D721Med (cell line): ENCODE results near the gene USP40.

Source experiments
- DNase-seq: peaks from one replicate; pipeline ENCODE4 v3.0.0; 2011; ENCODE audit warnings: low spot score; ENCODE audit not compliant: insufficient read length
- FAIRE-seq: peaks from 2 replicates; lab custom pipeline; 2011; peaks lifted over from hg19 to GRCh38; lab: Jason Lieb, UNC
- TF ChIP-seq, protein P1 (sequence below): IDR thresholded peaks from 2 replicates; pipeline ENCODE4 v1.5.1; 2012; ENCODE audit warnings: mild to moderate bottlenecking, control low read depth; ENCODE audit not compliant: insufficient read depth; ENCODE audit errors: missing control alignments

Gene USP40

DNA sequence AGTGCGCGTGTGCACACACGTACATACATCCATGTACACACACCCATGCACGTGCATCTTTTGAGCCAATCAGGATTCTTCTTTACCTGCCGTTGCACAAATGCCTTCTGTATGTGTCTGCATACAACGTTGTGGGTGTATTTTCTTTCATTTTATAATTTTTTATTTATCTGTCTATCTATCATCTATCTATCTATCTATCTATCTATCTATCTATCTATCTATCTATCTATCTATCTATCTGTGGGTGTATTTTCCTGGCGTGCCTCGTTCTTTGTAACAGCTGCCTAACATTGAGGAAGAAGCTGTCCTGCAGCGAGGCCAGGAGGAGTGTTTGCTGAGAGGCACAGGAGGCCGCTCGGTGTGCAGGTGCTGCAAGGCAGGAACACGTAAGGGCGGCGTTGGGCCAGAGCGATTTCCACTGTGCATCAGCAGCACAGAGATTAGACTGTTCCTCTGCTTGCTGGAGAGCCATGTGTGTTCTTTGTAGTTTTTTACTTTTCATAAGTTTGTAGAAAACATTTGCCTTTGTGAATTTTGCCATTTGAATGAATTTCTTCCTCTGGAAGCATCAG is 127.9 kb downstream of the USP40 start:
- TF ChIP-seq, protein P1, sequence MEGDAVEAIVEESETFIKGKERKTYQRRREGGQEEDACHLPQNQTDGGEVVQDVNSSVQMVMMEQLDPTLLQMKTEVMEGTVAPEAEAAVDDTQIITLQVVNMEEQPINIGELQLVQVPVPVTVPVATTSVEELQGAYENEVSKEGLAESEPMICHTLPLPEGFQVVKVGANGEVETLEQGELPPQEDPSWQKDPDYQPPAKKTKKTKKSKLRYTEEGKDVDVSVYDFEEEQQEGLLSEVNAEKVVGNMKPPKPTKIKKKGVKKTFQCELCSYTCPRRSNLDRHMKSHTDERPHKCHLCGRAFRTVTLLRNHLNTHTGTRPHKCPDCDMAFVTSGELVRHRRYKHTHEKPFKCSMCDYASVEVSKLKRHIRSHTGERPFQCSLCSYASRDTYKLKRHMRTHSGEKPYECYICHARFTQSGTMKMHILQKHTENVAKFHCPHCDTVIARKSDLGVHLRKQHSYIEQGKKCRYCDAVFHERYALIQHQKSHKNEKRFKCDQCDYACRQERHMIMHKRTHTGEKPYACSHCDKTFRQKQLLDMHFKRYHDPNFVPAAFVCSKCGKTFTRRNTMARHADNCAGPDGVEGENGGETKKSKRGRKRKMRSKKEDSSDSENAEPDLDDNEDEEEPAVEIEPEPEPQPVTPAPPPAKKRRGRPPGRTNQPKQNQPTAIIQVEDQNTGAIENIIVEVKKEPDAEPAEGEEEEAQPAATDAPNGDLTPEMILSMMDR, result no peak
- DNase-seq, result no peak
- no peak for FAIRE-seq

DNA sequence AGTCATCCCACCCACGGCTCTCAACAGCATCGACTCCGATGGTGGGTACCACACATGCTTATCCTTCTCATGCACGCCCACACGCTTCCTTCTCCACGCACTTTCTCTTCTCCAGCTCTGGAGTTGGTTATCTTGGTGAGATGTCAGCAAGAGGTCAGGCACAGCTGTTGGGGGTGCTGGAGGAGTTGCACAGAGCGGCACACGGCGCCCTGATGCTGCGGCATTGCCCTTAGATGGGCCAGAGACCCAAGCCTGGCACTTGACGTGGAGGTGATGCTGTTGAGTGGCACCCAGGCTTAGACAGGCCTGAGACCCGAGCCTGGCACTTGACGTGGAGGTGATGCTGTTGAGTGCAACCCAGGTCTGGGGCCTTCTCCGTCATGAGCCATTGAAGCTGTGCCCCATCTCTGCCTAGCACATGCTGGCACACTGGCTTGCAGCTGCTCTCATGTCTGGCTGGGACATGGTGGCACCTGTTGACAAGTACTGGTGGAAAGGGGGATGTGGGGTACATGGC is 129.1 kb downstream of the USP40 start:
- DNase-seq, result no peak
- no peak for FAIRE-seq
- TF ChIP-seq, protein P1, result no peak

DNA sequence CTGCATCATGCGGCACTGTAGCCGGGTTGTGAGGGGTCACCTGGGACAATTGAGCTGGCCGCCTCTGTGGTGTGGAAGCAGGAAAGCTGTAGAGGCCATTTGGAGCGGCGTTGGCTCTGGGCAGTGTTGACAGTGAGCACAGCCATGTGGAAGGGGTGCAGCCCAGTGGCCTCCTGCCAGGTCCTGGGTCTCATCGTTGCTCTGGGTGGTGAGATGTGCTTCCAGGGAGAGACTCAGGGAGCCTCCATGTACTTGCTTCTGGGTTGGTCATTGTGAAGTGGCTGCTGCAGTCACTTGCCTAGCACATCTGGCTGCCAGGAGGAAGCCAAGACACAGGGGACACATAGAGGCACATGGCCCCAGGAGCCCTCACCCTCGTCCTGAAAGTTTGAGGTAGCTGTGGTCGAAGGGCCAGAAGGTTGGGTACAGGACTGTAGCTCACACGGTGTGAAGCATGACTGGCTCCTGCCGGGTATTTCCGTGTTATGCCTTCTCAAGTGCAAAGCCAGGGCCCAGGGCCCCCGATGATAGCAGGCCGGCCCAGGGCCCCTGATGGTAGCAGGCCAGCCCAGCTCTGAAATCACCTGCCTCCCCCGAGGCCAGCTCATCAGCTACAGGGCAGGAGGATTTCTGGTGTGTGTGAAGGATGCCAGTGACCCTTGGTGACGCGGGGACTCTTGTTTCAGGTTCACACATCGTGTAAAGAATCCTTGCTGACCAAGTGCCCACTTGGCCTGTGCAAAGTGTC is 129.7 kb downstream of the USP40 start:
- DNase-seq (no peak), FAIRE-seq (no peak)
- TF ChIP-seq, protein P1, result no peak

DNA sequence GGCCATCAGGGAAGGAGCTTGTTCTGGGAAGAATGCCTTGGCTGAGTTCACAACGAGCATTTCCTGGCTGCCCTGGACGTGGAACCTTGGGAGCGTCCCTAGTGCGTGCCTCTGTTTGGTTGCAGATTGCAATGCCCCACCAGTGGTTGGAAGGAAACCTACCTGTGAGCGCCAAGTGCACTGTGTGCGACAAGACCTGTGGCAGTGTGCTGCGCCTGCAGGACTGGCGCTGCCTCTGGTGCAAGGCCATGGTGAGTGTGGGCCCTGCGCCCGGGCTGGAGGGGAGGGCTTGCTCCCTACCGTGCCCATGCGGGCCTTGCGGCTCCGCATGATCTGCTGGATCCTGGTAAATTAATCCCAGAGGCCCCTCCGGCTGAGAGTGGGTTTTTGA is 130.4 kb downstream of the USP40 start:
- no peak for FAIRE-seq
- TF ChIP-seq, protein P1, result no peak
- DNase-seq, result no peak

DNA sequence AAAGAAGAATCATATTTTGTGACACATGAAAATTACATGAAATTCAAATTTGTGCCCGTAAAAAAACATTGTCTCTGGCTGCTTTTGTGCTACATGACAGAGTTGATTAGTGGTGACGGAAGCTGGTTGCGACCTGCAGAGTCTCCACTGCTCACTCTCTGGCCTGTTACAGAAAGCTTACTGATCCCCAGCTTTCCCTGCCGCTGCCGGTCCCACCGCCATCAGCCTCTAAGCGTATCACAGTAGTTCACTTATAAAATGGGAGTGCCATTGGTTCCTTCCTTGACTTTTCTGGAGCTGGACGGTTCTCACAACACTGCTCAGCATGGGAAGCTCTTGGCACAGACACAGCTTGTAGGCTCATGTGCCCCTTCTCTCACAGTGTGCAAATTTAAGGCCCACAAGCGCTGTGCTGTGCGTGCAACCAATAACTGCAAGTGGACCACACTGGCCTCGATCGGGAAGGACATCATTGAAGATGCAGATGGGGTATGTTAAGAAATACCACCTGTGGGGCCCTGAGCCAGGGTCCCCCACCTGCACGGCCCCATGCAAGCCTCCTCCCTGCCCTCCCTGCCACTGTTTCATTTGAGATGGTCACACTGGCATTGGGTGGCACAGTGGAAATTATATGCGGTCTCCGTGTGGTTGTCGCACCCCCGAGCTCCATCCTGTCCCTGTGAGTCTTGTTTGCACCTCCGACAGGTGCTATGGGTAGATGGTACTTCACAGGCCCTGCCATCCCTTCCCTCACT is 131.0 kb downstream of the USP40 start:
- TF ChIP-seq, protein P1, result no peak
- FAIRE-seq (no peak), DNase-seq (no peak)

DNA sequence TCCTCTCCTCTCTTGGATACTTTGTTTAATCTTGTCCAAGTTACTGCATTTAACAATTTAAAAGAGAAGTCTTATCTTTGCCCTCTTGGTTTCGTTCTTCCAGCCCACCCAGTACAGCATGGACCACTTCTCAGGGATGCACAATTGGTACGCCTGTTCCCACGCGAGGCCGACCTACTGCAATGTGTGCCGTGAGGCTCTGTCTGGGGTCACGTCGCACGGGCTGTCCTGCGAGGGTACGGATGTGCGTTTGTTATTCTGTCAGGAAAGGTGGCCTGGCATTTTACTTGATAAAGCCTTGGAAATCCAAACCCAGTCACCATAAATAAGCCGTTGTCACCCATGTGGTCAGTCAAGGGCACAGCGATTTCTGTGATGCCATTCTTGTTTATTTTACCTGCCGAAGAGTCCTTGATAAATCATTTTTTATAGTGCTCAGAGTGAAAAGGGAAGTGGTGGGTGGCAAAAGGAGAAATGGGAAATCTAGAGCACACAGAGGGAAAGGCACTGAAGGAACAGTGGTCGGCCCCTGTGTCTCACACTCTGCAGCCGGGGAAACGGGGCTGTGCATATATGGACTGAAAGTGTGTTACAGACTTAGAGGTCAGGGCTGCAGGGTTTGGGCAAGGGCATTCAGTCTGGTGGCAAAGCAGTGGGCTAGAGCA is 131.8 kb downstream of the USP40 start:
- TF ChIP-seq, protein P1, result no peak
- no peak for FAIRE-seq
- DNase-seq, result no peak
